HEK293 (cell line): ENCODE measurements around the gene STMN1.
A peak's percentile ranks its signal among the peaks of the same experiment; 100 is the strongest.

ENCODE experiments used
- CTCF ChIA-PET: fragments of 350-600 bp; formaldehyde crosslinking; extraction: SDS; loops from one replicate; lab custom pipeline; 2021; ENCODE audit warnings: antibody characterized with exemption; lab: Yijun Ruan, JAX
- POLR2A ChIA-PET: fragments of 300-600 bp; formaldehyde crosslinking; extraction: SDS; loops from one replicate; lab custom pipeline; 2020; ENCODE audit warnings: antibody characterized with exemption, inconsistent platforms; lab: Yijun Ruan, JAX
- H3K27ac ChIP-seq: fragments of 200-500 bp; sonication (Bioruptor generic); 2 replicates; pipeline ENCODE4 v1.5.1; 2014; ENCODE audit warnings: low read depth, low read length, control low read depth, inconsistent platforms; ENCODE audit errors: extremely low read depth
- H3K36me3 ChIP-seq, 2 experiments: fragments of 200-500 bp in 1 of 2; sonication (Bioruptor generic) in 1 of 2; 1 replicate in 1 of 2; 2 replicates in 1 of 2; pipeline ENCODE4 v1.5.1; 2014 to 2017; ENCODE audit warnings: inconsistent platforms in 2 of 2, low read length in 2 of 2; ENCODE audit not compliant: control insufficient read depth in 2 of 2, insufficient read depth in 1 of 2
- H3K4me1 ChIP-seq: fragments of 200-500 bp; sonication (Bioruptor generic); 2 replicates; pipeline ENCODE4 v1.5.1; 2014; ENCODE audit warnings: mild to moderate bottlenecking, low read length, inconsistent platforms; ENCODE audit not compliant: control insufficient read depth, insufficient read depth
- H3K4me3 ChIP-seq: 2 replicates; pipeline ENCODE4 v1.5.1; 2011; ENCODE audit warnings: low read depth, mild to moderate bottlenecking, control low read depth, low read length, moderate library complexity
- H3K9me3 ChIP-seq: fragments of 200-500 bp; sonication (Bioruptor generic); 2 replicates; pipeline ENCODE4 v1.5.1; 2014; ENCODE audit warnings: low read depth, low read length, inconsistent platforms; ENCODE audit not compliant: control insufficient read depth, insufficient read depth
- GFI1B ChIP-seq: fragments of 450-650 bp; formaldehyde crosslinking; IDR thresholded peaks from 2 replicates; pipeline ENCODE4 v1.5.1; 2016; ENCODE audit warnings: missing biosample characterization, missing genetic modification characterization
- GLI4 ChIP-seq: fragments of 450-650 bp; formaldehyde crosslinking; IDR thresholded peaks from 2 replicates; pipeline ENCODE4 v1.5.1; 2016; ENCODE audit warnings: missing biosample characterization, missing genetic modification characterization
- GLIS2 ChIP-seq: fragments of 450-650 bp; formaldehyde crosslinking; IDR thresholded peaks from 2 replicates; pipeline ENCODE4 v1.5.1; 2016; ENCODE audit warnings: missing biosample characterization, missing genetic modification characterization
- KLF10 ChIP-seq: fragments of 450-650 bp; IDR thresholded peaks from 2 replicates; pipeline ENCODE4 v1.5.1; 2018; ENCODE audit warnings: missing biosample characterization, mild to moderate bottlenecking, missing genetic modification characterization
- PRDM1 ChIP-seq: fragments of 450-650 bp; formaldehyde crosslinking; IDR thresholded peaks from 2 replicates; pipeline ENCODE4; 2016; ENCODE audit warnings: missing biosample characterization, missing genetic modification characterization
- PRDM6 ChIP-seq: fragments of 450-650 bp; formaldehyde crosslinking; IDR thresholded peaks from 2 replicates; pipeline ENCODE4 v1.5.1; 2017; ENCODE audit warnings: missing biosample characterization, missing genetic modification characterization
- ZBTB17 ChIP-seq: fragments of 450-650 bp; formaldehyde crosslinking; IDR thresholded peaks from 2 replicates; pipeline ENCODE4 v1.5.1; 2016; ENCODE audit warnings: missing biosample characterization, missing genetic modification characterization
- ZNF10 ChIP-seq: fragments of 450-650 bp; formaldehyde crosslinking; IDR thresholded peaks from 2 replicates; pipeline ENCODE4 v1.5.1; 2017; ENCODE audit warnings: missing biosample characterization, missing genetic modification characterization
- ZNF211 ChIP-seq: fragments of 450-650 bp; formaldehyde crosslinking; IDR thresholded peaks from 2 replicates; pipeline ENCODE4 v1.5.1; 2016; ENCODE audit warnings: low read depth, missing biosample characterization, missing genetic modification characterization
- ZNF302 ChIP-seq: fragments of 450-650 bp; formaldehyde crosslinking; IDR thresholded peaks from 2 replicates; pipeline ENCODE4 v1.5.1; 2016; ENCODE audit warnings: missing biosample characterization, missing genetic modification characterization, low read depth
- ZNF350 ChIP-seq: fragments of 450-650 bp; formaldehyde crosslinking; IDR thresholded peaks from 2 replicates; pipeline ENCODE4 v1.5.0; 2017; ENCODE audit warnings: missing biosample characterization, mild to moderate bottlenecking, missing genetic modification characterization
- ZNF362 ChIP-seq: fragments of 450-650 bp; formaldehyde crosslinking; IDR thresholded peaks from 2 replicates; pipeline ENCODE4 v1.5.1; 2016; ENCODE audit warnings: missing biosample characterization, missing genetic modification characterization
- ZNF366 ChIP-seq: fragments of 450-650 bp; formaldehyde crosslinking; conservative IDR thresholded peaks from 2 replicates; pipeline ENCODE4 v1.5.1; 2016; ENCODE audit warnings: missing biosample characterization, missing genetic modification characterization
- ZNF433 ChIP-seq: fragments of 450-650 bp; formaldehyde crosslinking; IDR thresholded peaks from 2 replicates; pipeline ENCODE4 v1.5.1; 2016; ENCODE audit warnings: missing biosample characterization, missing genetic modification characterization, low read depth
- ZNF555 ChIP-seq: fragments of 450-650 bp; formaldehyde crosslinking; conservative IDR thresholded peaks from 2 replicates; pipeline ENCODE4 v1.5.1; 2017; ENCODE audit warnings: missing biosample characterization, mild to moderate bottlenecking, missing genetic modification characterization, inconsistent platforms
- TF ChIP-seq, protein P1 (sequence below): fragments of 450-650 bp; formaldehyde crosslinking; IDR thresholded peaks from 2 replicates; pipeline ENCODE4 v1.5.1; 2016; ENCODE audit warnings: missing biosample characterization, missing genetic modification characterization
- TF ChIP-seq, protein P2 (sequence below): fragments of 450-650 bp; formaldehyde crosslinking; IDR thresholded peaks from 2 replicates; pipeline ENCODE4 v1.5.1; 2016; ENCODE audit warnings: missing biosample characterization, missing genetic modification characterization, low read depth
- TF ChIP-seq, protein P3 (sequence below): fragments of 450-650 bp; formaldehyde crosslinking; IDR thresholded peaks from 2 replicates; pipeline ENCODE4; 2016; ENCODE audit warnings: missing biosample characterization, missing genetic modification characterization

Gene STMN1

DNA sequence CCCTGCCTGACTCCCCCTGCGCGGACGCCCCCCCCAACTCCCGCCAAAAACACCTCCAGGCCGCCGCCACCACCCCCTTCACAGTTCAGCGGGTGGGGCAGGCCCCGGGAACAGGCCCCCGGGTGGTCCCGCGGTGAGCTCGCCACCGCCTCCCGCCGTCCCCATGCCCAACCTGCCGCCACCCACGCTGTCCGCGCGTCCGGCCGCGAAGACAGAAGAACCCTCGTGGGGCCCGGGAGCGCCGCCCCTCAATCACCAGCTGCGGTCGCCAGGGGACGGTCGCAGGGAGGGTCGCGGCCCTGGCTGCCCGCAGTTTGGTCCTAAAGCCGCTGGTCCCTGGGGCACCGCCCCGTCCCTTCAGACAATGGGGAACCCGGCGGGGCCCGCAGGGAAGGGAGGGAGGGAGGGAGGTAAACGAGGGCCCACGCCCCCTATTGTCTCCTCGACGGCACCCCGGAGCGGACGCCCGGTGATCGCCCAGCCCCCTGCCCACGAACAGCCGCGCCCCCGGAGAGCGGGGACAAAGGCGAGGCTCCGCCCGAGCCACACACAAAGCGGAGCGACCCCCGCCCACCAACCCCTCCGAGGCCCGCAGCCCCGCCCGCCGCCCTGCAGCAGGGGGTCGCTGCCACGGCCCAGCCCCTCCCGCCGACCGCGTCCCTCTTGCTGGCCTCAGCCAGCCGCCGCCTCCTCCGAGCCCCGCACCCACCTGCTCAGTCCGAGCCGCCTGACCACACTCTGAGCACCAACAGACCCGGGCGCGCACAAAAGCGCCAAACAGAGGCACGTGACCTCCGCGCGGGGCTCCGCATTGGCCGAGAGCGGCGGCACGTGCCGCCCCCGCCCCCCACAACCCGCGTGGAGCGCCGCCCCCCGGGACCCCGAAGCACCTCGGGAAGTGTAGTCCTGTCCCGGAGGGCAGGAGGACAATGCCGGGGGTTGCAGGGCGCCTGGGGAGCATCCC lies at the start of gene STMN1 (continued):
- TF ChIP-seq, protein P1, sequence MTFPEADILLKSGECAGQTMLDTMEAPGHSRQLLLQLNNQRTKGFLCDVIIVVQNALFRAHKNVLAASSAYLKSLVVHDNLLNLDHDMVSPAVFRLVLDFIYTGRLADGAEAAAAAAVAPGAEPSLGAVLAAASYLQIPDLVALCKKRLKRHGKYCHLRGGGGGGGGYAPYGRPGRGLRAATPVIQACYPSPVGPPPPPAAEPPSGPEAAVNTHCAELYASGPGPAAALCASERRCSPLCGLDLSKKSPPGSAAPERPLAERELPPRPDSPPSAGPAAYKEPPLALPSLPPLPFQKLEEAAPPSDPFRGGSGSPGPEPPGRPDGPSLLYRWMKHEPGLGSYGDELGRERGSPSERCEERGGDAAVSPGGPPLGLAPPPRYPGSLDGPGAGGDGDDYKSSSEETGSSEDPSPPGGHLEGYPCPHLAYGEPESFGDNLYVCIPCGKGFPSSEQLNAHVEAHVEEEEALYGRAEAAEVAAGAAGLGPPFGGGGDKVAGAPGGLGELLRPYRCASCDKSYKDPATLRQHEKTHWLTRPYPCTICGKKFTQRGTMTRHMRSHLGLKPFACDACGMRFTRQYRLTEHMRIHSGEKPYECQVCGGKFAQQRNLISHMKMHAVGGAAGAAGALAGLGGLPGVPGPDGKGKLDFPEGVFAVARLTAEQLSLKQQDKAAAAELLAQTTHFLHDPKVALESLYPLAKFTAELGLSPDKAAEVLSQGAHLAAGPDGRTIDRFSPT = peak; percentile 89
- TF ChIP-seq GLIS2 = peak; percentile 100
- TF ChIP-seq ZBTB17 (tag by site-specific recombination) = peak; percentile 15; the same call in 1 of the 2 replicates
- TF ChIP-seq GFI1B (tag by site-specific recombination) = no peak
- TF ChIP-seq GLI4 (tag by site-specific recombination) = no peak; the same call in 1 of the 2 replicates

DNA sequence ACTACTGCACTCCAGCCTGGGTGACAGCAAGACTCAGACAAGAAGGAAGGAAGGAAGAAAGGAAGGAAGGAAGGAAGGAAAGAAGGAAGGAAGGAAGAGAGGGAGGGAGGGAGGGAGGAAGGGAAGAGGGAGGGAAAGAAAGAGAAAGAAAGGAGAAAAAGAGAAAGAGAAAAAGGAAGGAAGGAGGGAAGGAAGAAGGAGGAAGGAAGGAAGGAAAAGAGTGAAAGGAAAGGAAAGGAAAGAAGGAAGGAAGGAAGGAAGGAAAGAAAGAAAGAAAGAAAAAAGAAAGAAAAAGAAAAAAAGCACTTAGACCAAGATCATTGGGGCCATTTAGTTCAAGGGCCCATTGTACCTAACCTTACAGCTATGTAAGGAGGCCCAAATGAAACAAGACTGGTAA lies 49.3 kb upstream of the STMN1 start:
- Histone ChIP-seq H3K9me3 (no peaks in the 10 kb centered on the region), H3K36me3 (peaks cover 3 to 21% of the 10 kb centered on the region in 2 experiments; a peak in 2 of 3 replicates), H3K27ac (no peak overlapping the region), H3K4me1 (no peaks in the 10 kb centered on the region), H3K4me3 (no peak overlapping the region)
- CTCF ChIA-PET = interaction anchor here (0.5 kb wide), 1 partner anchor 612 kb away, joined by 3 read pairs; no protein-coding TSS in a partner anchor
- POLR2A ChIA-PET = interaction anchor here (0.6 kb wide), 1 partner anchor 41 kb away, joined by 4 read pairs; no protein-coding TSS in a partner anchor
- TF ChIP-seq ZNF433 (tag by site-specific recombination) = no peak
- 0 out of 2 replicates have a peak, but pooled peaks have one; percentile 27 for TF ChIP-seq PRDM1 (tag by site-specific recombination)
- TF ChIP-seq ZNF366 (tag by site-specific recombination) = peak; percentile 96

- Histone ChIP-seq H3K4me3 (no peak overlapping the region), H3K36me3 (peaks cover 3 to 12% of the 10 kb centered on the region in 2 experiments; a peak in 2 of 3 replicates), H3K27ac (no peak overlapping the region), H3K4me1 (no peaks in the 10 kb centered on the region), H3K9me3 (no peaks in the 10 kb centered on the region)
- CTCF ChIA-PET = no interaction called here
- POLR2A ChIA-PET = no interaction called here
- TF ChIP-seq, protein P2, sequence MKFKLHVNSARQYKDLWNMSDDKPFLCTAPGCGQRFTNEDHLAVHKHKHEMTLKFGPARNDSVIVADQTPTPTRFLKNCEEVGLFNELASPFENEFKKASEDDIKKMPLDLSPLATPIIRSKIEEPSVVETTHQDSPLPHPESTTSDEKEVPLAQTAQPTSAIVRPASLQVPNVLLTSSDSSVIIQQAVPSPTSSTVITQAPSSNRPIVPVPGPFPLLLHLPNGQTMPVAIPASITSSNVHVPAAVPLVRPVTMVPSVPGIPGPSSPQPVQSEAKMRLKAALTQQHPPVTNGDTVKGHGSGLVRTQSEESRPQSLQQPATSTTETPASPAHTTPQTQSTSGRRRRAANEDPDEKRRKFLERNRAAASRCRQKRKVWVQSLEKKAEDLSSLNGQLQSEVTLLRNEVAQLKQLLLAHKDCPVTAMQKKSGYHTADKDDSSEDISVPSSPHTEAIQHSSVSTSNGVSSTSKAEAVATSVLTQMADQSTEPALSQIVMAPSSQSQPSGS = no peak
Observed at GRCh38 chr1:25954282-25954938, 48.2 kb upstream of the STMN1 start.

DNA sequence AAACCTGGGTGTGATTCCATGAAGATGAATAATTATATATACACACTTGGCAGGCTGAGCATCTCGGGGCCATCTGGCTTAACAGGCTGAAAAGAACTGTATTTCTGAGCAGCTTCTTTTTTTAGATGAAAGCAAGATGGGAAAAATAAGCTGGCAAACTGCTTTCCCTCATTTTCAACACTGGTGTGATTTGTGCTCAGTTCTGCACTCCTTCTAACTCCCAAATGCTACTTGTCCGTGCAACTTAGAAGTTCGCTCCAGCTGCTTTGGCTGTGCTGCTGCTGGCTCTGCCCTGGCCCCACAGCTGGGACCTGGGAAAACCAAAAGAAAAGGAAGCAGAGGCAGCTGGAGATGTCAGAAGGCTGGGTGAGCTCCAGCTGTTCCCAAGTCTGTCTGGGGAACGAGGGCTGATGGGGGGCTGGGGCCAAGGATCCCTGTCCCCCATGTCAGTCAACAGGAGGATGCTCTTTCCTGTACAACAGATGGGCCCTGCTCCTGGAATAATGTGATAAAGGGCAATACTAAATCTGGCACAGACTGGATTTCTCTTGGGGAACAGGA lies 46.7 kb upstream of the STMN1 start:
- ChIA-PET CTCF (interaction anchor here (0.9 kb wide), 1 partner anchor 67 kb away, joined by 3 read pairs; no protein-coding TSS in a partner anchor), POLR2A (no interaction called here)
- Histone ChIP-seq H3K9me3 (no peaks in the 10 kb centered on the region), H3K4me1 (no peaks in the 10 kb centered on the region), H3K36me3 (no peaks in the 10 kb centered on the region), H3K4me3 (no peak overlapping the region), H3K27ac (no peak overlapping the region)
- TF ChIP-seq PRDM6 (tag by site-specific recombination) (no peak), ZNF350 (tag by site-specific recombination) (no peak), KLF10 (tag by site-specific recombination) (no peak), ZNF10 (tag by site-specific recombination) (no peak), ZNF302 (no peak), ZBTB17 (tag by site-specific recombination) (no peak), ZNF555 (tag by site-specific recombination) (no peak), ZNF362 (tag by site-specific recombination) (no peak), ZNF211 (tag by site-specific recombination) (no peak)
- TF ChIP-seq, protein P3, sequence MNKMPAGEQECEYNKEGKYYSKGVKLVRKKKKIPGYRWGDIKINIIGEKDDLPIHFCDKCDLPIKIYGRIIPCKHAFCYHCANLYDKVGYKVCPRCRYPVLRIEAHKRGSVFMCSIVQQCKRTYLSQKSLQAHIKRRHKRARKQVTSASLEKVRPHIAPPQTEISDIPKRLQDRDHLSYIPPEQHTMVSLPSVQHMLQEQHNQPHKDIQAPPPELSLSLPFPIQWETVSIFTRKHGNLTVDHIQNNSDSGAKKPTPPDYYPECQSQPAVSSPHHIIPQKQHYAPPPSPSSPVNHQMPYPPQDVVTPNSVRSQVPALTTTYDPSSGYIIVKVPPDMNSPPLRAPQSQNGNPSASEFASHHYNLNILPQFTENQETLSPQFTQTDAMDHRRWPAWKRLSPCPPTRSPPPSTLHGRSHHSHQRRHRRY (tag by site-specific recombination) = no peak
